SK-N-DZ (cell line): ENCODE results near the gene PCNX1.

Source experiments
- DNase-seq: peaks from one replicate; pipeline ENCODE4 v3.0.0-alpha.2; 2015; ENCODE audit warnings: low spot score
- small RNA-seq, 2 experiments: library from RNA; depleted of rRNA; stranded (forward); fragments of <200 nt; gene quantifications; one replicate each; pipeline ENCODE3, GENCODE V24; 2014

The PCNX1 gene

DNA sequence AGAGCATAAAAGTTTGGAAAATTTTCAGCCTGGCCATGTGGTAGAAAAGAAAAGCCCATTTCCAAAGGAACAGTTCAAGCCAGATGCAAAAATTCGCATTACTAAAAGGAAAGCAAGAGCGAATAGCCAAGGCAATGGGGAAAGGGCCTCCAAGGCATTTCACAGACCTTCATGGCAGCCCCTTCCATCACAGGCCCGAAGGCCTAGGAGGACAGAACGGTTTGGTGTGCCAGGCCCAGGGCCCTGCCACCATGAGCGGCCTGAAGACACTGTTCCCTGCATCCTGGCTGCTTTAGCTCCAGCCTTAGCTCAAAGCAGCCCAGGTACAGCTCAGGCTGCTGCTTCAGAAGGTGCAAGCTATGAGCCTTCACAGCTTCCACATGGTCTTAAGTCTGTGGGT is 243.5 kb downstream of the PCNX1 start:
- no peak for DNase-seq

DNA sequence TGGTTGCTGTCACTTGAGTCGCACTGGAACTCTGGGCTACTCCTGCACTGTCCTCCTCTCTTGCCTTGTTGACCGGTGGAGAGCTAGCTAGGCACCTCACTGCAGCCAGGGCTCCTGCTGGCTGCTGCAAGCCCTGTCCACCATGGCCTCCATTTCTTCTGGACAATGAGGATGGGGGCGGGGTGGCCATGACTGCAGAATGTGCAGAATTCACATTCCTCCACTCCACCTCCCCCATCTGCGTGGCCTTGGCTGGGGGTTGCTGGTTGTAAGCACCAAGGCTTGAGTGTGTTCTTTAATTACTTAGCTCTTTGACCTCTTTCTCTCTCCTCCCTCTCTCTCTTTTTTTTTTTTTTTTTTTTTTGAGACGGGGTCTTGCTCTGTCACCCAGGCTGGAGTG is 248.5 kb downstream of the PCNX1 start:
- DNase-seq: no peak

DNA sequence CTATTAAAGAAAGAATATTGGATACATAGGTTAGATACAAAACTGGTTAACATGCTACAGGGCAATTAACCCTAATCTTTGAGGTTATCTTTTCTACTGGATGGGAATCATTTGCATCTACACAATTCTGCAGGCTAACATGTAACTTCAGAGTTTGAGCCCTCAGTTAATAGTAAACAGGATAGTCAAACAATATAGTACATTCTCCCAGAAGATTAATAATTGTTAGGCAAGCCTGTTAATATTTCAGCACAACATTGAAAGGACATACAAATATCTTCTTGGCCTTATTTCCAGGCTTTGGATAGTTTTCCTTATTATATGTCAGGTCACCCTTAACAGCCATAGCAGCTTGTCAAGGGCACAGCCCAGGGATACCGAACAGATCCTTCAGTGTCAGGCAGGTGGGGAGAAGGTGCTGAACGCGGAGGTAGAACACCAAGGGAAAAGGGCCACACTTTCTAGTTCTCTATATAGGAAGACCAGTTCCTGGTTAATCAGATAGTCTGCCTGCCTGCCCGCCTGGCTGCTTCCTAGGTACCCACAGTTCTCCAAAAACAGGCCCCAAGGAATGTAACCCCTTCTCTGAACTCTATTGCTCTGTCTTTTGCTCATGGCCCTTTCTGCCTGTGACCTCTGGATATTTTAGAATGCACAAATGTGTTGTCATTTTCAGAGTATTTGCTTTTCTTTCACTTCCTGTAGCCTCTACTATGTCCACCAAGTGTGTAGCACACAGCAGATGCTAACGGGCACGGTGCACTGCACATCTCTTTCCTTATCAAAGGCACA is 256.0 kb downstream of the PCNX1 start:
- DNase-seq: no peak

DNA sequence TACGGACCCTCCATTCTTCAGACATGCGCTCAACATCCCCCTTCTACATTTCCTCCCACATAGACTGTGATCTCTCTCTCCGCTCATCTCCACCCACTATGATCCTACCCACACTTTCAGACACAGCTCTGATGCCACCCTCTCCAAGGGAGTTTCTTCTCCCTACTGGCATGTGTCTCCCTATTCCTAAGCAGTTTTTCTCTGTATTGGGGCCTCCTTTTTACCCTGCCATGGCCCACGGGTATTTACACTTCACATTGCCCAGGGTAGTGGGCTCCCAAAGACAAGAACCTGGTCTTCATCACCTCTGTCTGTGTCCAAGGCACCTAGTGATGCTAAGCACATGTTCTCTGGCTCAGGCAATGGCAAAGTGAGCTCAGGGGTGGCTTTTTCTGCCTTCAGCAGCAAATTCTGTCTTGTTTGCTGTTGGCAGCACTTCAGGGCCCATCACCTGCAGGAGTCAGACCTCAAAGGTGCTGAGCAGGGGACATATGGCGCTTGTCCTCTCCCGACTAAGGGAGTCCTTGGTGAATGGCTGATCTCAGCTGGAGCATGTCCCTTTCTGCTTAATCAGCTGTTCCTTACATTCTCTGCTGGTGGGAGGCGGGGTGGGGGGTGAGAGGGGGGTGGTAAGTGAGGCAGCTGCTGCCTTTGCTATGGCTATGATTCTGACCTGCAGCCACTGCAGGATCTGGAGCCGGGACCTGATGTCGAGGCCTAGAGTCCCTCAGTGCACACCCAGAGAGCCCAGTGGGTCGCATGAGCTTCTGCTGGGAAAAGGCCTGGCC is 256.8 kb downstream of the PCNX1 start:
- no peak for DNase-seq

Small RNA genes lying within 50 kb of the gene (small RNA-seq; reads per million reads assigned to genes)
- 0 reads per million in 2 experiments for gene AC005230.1
- gene GTF3AP2: 0 reads per million in 2 experiments
